HepG2 (cell line): Measurements from ENCODE around the gene VCAN.

Experiments used
- ASH2L ChIP-seq: fragments of 300-600, 200-600 bp; sonication (generic); IDR thresholded peaks from 2 replicates; pipeline ENCODE4 v1.7.0; 2017; ENCODE audit warnings: low read depth, mild to moderate bottlenecking, moderate library complexity, mixed read lengths, low read length; ENCODE audit not compliant: insufficient read length
- CTCF ChIP-seq: sonication (generic); formaldehyde crosslinking; IDR thresholded peaks from 2 replicates; pipeline ENCODE4 v1.5.0; 2020; ENCODE audit warnings: mild to moderate bottlenecking, missing genetic modification reagents, moderate library complexity
- FOXA1 ChIP-seq, 2 experiments: fragments of 450-650 bp in 1 of 2; sonication (generic) in 1 of 2; formaldehyde crosslinking in 1 of 2; IDR thresholded peaks; 2 replicates each; pipeline versions ENCODE4 v1.4.0 to v1.6.1; 2016 to 2020; ENCODE audit warnings: missing genetic modification reagents in 1 of 2
- HDAC2 ChIP-seq: sonication (generic); formaldehyde crosslinking; IDR thresholded peaks from 2 replicates; pipeline ENCODE4 v1.4.0; 2020; ENCODE audit warnings: missing genetic modification reagents
- MEIS2 ChIP-seq: sonication (generic); formaldehyde crosslinking; IDR thresholded peaks from 2 replicates; pipeline ENCODE4 v1.9.0; 2021; ENCODE audit warnings: mild to moderate bottlenecking, missing genetic modification reagents
- REST ChIP-seq, 2 experiments: IDR thresholded peaks; 2 replicates each; pipeline ENCODE4 v1.6.1; 2011 to 2012; ENCODE audit warnings: low read length in 2 of 2, borderline replicate concordance in 1 of 2, low read depth in 1 of 2, mild to moderate bottlenecking in 1 of 2, moderate library complexity in 1 of 2
- RNF219 ChIP-seq: sonication (generic); formaldehyde crosslinking; IDR thresholded peaks from 2 replicates; pipeline ENCODE4 v1.5.0; 2020; ENCODE audit warnings: mild to moderate bottlenecking, missing genetic modification reagents
- ZNF17 ChIP-seq: sonication (generic); formaldehyde crosslinking; IDR thresholded peaks from 2 replicates; pipeline ENCODE4 v1.5.0; 2020; ENCODE audit warnings: mild to moderate bottlenecking, missing genetic modification reagents
- ZNF207 ChIP-seq: fragments of 450-650 bp; IDR thresholded peaks from 2 replicates; pipeline ENCODE4 v1.6.1; 2016; ENCODE audit warnings: antibody characterized with exemption, borderline replicate concordance
- ZNF350 ChIP-seq: sonication (generic); formaldehyde crosslinking; IDR thresholded peaks from 2 replicates; pipeline ENCODE4 v1.4.0; 2020; ENCODE audit warnings: mild to moderate bottlenecking, low read depth, missing genetic modification reagents, borderline replicate concordance
- ZNF598 ChIP-seq: sonication (generic); formaldehyde crosslinking; IDR thresholded peaks from 2 replicates; pipeline ENCODE4 v1.5.1; 2020; ENCODE audit warnings: mild to moderate bottlenecking, missing genetic modification reagents, borderline replicate concordance

- TF ChIP-seq ZNF17 (CRISPR knock-in tag) (no peak), REST (IDR thresholded peaks at IDR 0.05; ENCODE audit: borderline replicate concordance in 1 of 2, low read depth in 1 of 2, low read length in 2 of 2) (no peak), RNF219 (no peak), CTCF (no peak), ASH2L (no peak), MEIS2 (CRISPR knock-in tag) (no peak), FOXA1 (IDR thresholded peaks at IDR 0.05) (no peak), FOXA1 (CRISPR knock-in tag; IDR thresholded peaks at IDR 0.05) (no peak), ZNF350 (CRISPR knock-in tag) (no peak), ZNF207 (no peak), HDAC2 (CRISPR knock-in tag) (no peak), ZNF598 (CRISPR knock-in tag) (no peak)
Measured at GRCh38 chr5:83428126-83428525, 43.4 kb upstream of the VCAN start.
